Fibroblast of lung (primary cell): ENCODE measurements around the gene SLC6A13. TPM values are rescaled to one million over a fixed set of nuclear protein-coding genes. Genes with fewer than 3 reads are reported as not detected.

Experiments used
- DNase-seq, 2 donors: peaks; one replicate each; pipeline versions ENCODE4 v3.0.0 to v3.0.0-alpha.2; 2010; ENCODE audit warnings: low read depth in 2 of 2
- H2AFZ ChIP-seq: 2 replicates; pipeline ENCODE4 v1.5.1; 2012; ENCODE audit warnings: low read length, control low read depth, inconsistent platforms
- H3K27ac ChIP-seq: 2 replicates; pipeline ENCODE4 v1.5.1; 2011; ENCODE audit warnings: low read length, control low read depth; ENCODE audit not compliant: insufficient read depth
- H3K27me3 ChIP-seq: 2 replicates; pipeline ENCODE4 v1.5.1; 2011; ENCODE audit warnings: mild to moderate bottlenecking, low read length; ENCODE audit not compliant: control insufficient read depth, insufficient read depth
- H3K36me3 ChIP-seq: 2 replicates; pipeline ENCODE4 v1.5.1; 2011; ENCODE audit warnings: low read length; ENCODE audit not compliant: control insufficient read depth, insufficient read depth
- H3K4me1 ChIP-seq: 2 replicates; pipeline ENCODE4 v1.5.1; 2011; ENCODE audit warnings: low read length; ENCODE audit not compliant: control insufficient read depth, insufficient read depth; ENCODE audit errors: extremely low read depth
- H3K4me2 ChIP-seq: 2 replicates; pipeline ENCODE4 v1.5.1; 2011; ENCODE audit warnings: low read length, control low read depth; ENCODE audit not compliant: insufficient read depth; ENCODE audit errors: extremely low read depth
- H3K4me3 ChIP-seq, 4 experiments: fragments of 200-600 bp in 1 of 4; sonication (generic) in 1 of 4; replicated peaks in 1 of 4; 2 replicates each; pipeline ENCODE4 v1.5.1; 2011 to 2016; ENCODE audit warnings: low read length in 4 of 4, low read depth in 3 of 4, mild to moderate bottlenecking in 3 of 4, control low read depth in 2 of 4, inconsistent platforms in 1 of 4, mixed read lengths in 1 of 4; ENCODE audit not compliant: insufficient read depth in 1 of 4; ENCODE audit errors: control extremely low read depth in 1 of 4
- H3K79me2 ChIP-seq: 2 replicates; pipeline ENCODE4 v1.5.1; 2012; ENCODE audit warnings: mild to moderate bottlenecking, low read length, inconsistent platforms; ENCODE audit not compliant: control insufficient read depth, insufficient read depth
- H3K9ac ChIP-seq: 2 replicates; pipeline ENCODE4 v1.5.1; 2011; ENCODE audit warnings: mild to moderate bottlenecking, low read length, control low read depth; ENCODE audit not compliant: insufficient read depth
- H3K9me3 ChIP-seq: 2 replicates; pipeline ENCODE4 v1.5.1; 2012; ENCODE audit warnings: low read depth, low read length; ENCODE audit not compliant: control insufficient read depth, insufficient read depth
- H4K20me1 ChIP-seq: 2 replicates; pipeline ENCODE4 v1.5.1; 2011; ENCODE audit warnings: low read length; ENCODE audit not compliant: control insufficient read depth, insufficient read depth; ENCODE audit errors: extremely low read depth
- EZH2 ChIP-seq: IDR thresholded peaks from 2 replicates; pipeline ENCODE4 v1.5.1; 2012; ENCODE audit warnings: low read length, control low read depth, mild to moderate bottlenecking; ENCODE audit errors: missing control alignments
- polyA plus RNA-seq, 2 donors: library from polyadenylated mRNA; depleted of rRNA in 1 of 2; stranded (reverse) in 1 of 2; unstranded in 1 of 2; fragments of >200 nt; gene quantifications; 2 replicates each; pipeline ENCODE4 v1.2.1, GENCODE V29; 2011 to 2012; ENCODE audit warnings: missing spikeins in 1 of 2
- total RNA-seq: library from RNA; depleted of rRNA; stranded (reverse); fragments of >200 nt; gene quantifications from 2 replicates; pipeline ENCODE4 v1.2.1, GENCODE V29; 2014
- TF ChIP-seq, protein P1 (sequence below), 2 donors: IDR thresholded peaks in 1 of 2; conservative IDR thresholded peaks in 1 of 2; 1 replicate in 1 of 2; 2 replicates in 1 of 2; pipeline ENCODE4 v1.5.1; 2011 to 2012; ENCODE audit warnings: low read length in 2 of 2, control low read depth in 1 of 2, inconsistent platforms in 1 of 2, low read depth in 1 of 2, mild to moderate bottlenecking in 1 of 2

The SLC6A13 gene
- total and polyA plus RNA-seq, 2 donors (not counting 1 experiment from before 2014, with no cell fraction given): not detected

- H2AFZ ChIP-seq: no peak overlapping the region
- no peaks in the 10 kb centered on the region for H3K4me1 ChIP-seq
- H3K79me2 ChIP-seq: no peaks in the 10 kb centered on the region
- H4K20me1 ChIP-seq: no peaks in the 10 kb centered on the region
- peak in 1 of 2 donors; percentile 28 for DNase-seq
- no peak overlapping the region for H3K4me3 ChIP-seq
- H3K36me3 ChIP-seq: no peaks in the 10 kb centered on the region
- H3K9me3 ChIP-seq: no peaks in the 10 kb centered on the region
- no peak overlapping the region for H3K27ac ChIP-seq
- H3K27me3 ChIP-seq: peaks cover 17% of the 10 kb centered on the region
- H3K4me2 ChIP-seq: no peak overlapping the region
- no peak overlapping the region for H3K9ac ChIP-seq
- TF ChIP-seq EZH2: no peak
- TF ChIP-seq, protein P1, sequence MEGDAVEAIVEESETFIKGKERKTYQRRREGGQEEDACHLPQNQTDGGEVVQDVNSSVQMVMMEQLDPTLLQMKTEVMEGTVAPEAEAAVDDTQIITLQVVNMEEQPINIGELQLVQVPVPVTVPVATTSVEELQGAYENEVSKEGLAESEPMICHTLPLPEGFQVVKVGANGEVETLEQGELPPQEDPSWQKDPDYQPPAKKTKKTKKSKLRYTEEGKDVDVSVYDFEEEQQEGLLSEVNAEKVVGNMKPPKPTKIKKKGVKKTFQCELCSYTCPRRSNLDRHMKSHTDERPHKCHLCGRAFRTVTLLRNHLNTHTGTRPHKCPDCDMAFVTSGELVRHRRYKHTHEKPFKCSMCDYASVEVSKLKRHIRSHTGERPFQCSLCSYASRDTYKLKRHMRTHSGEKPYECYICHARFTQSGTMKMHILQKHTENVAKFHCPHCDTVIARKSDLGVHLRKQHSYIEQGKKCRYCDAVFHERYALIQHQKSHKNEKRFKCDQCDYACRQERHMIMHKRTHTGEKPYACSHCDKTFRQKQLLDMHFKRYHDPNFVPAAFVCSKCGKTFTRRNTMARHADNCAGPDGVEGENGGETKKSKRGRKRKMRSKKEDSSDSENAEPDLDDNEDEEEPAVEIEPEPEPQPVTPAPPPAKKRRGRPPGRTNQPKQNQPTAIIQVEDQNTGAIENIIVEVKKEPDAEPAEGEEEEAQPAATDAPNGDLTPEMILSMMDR (conservative IDR thresholded peaks at IDR 0.05 in 1 of 2, IDR thresholded peaks at IDR 0.05 in 1 of 2; ENCODE audit: low read depth in 1 of 2, low read length in 2 of 2): no peak
These were observed 49.7 kb downstream of the SLC6A13 start for GRCh38 chr12:212715-213526.

DNA sequence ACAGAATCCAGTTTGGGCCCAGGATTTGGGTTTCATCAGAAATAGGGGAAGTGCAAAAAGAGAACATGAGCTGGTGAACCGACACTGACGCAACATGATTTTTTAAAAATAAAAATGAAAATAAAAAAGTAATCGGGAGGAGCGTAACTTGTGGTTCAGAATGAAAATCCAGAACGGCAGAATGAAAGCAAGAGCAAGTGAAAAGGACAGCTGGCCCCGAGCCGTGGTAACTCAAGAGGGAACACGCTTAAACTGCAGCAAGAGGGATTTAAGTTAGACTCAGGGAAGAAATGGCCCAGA, 50.3 kb downstream of the SLC6A13 start:
- Histone ChIP-seq H3K4me2 (no peak overlapping the region), H3K9me3 (no peaks in the 10 kb centered on the region), H3K27ac (no peak overlapping the region), H3K79me2 (no peaks in the 10 kb centered on the region), H4K20me1 (no peaks in the 10 kb centered on the region), H3K36me3 (no peaks in the 10 kb centered on the region), H3K4me3 (no peak overlapping the region), H3K9ac (no peak overlapping the region), H3K27me3 (peaks cover 17% of the 10 kb centered on the region), H3K4me1 (no peaks in the 10 kb centered on the region), H2AFZ (no peak overlapping the region)
- no peak for TF ChIP-seq EZH2
- TF ChIP-seq, protein P1 (conservative IDR thresholded peaks at IDR 0.05 in 1 of 2, IDR thresholded peaks at IDR 0.05 in 1 of 2; ENCODE audit: low read depth in 1 of 2, low read length in 2 of 2): no peak
- no peak for DNase-seq

DNA sequence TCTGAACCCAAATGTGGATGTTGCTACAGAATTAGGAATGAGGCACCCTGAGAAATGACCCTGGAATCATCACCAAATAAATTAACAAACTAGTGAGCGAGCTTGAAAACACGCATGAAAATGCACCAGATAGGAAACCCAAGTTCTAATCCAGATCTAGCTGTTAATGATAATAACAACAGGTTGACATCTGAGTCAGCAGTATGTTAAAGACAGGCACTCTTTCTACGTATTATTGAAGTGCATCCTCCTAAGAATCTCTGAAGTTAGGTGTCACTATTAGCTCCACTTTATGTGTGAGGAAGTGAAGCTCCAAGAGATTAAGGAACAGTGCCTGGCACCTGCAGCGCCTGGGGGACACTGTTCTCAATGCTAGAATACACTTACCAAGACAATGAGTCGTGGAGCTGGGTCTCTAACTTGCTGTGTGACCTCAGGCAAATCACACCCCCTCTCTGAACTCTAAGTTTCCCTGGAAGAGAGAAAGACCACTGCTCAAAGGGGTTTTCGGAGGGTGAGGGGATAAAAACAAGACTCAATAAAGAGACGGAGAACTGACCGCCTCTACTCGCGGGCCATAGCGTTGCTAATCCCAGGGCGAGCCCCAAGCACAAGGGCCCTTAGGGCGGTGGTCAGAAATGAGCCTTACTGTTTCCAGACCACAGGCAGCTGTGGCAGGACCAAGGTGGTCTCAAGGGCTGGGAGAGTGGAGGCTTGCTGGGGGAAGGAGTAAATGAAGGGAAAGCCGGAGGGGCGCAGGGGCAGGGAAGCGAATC, 50.8 kb downstream of the SLC6A13 start:
- Histone ChIP-seq H4K20me1 (no peaks in the 10 kb centered on the region), H3K4me2 (no peak overlapping the region), H3K4me3 (no peak overlapping the region), H2AFZ (no peak overlapping the region), H3K9me3 (no peaks in the 10 kb centered on the region), H3K27ac (no peak overlapping the region), H3K4me1 (no peaks in the 10 kb centered on the region), H3K79me2 (no peaks in the 10 kb centered on the region), H3K9ac (no peak overlapping the region), H3K36me3 (no peaks in the 10 kb centered on the region), H3K27me3 (peaks cover 17% of the 10 kb centered on the region)
- no peak for TF ChIP-seq EZH2
- TF ChIP-seq, protein P1 (conservative IDR thresholded peaks at IDR 0.05 in 1 of 2, IDR thresholded peaks at IDR 0.05 in 1 of 2; ENCODE audit: low read depth in 1 of 2, low read length in 2 of 2): no peak
- no peak for DNase-seq
